Activated CD8-positive, alpha-beta T cell treated with anti-CD3 and anti-CD28 coated beads for 36 hours (primary cell): ENCODE data around the gene DDX19B. TPM values are rescaled to one million over a fixed set of nuclear protein-coding genes. Genes with fewer than 3 reads are reported as not detected.
"Not testable (repeated sequence)": the region's sequence is repeated elsewhere in the genome, so short reads cannot be mapped to it uniquely, and the experiment has no call there.

Experiments used
- ATAC-seq: fragments of 200-7000 bp; cut with Tn5 transposase; one replicate; pipeline ENCODE4 v1.10.0; 2021; ENCODE audit warnings: mild to moderate bottlenecking, moderate library complexity
- CTCF ChIA-PET: fragments of 350-600 bp; sonication (Branson Sonifier 250); formaldehyde crosslinking; loops from one replicate; lab custom pipeline; 2021; ENCODE audit warnings: antibody characterized with exemption; lab: Charles Lee
- POLR2A ChIA-PET: fragments of 350-600 bp; sonication (Branson Sonifier 250); formaldehyde crosslinking; loops from one replicate; lab custom pipeline; 2021; ENCODE audit warnings: antibody characterized with exemption; lab: Charles Lee
- DNase-seq: peaks from one replicate; pipeline ENCODE4 v3.0.0-alpha.2; 2020
- H3K27ac Mint-ChIP-seq: one replicate; pipeline ENCODE4 v1.8.0; 2021; ENCODE audit warnings: mild to moderate bottlenecking, mixed read lengths
- H3K27me3 Mint-ChIP-seq: one replicate; pipeline ENCODE4 v1.8.0; 2021; ENCODE audit warnings: mixed read lengths
- H3K36me3 Mint-ChIP-seq: one replicate; pipeline ENCODE4 v1.8.0; 2021; ENCODE audit warnings: low read depth, mixed read lengths
- H3K4me1 Mint-ChIP-seq: one replicate; pipeline ENCODE4 v1.8.0; 2021; ENCODE audit warnings: low read depth, mixed read lengths
- H3K4me3 Mint-ChIP-seq: one replicate; pipeline ENCODE4 v1.8.0; 2021; ENCODE audit warnings: mild to moderate bottlenecking, moderate library complexity, mixed read lengths
- H3K9me3 Mint-ChIP-seq: one replicate; pipeline ENCODE4 v1.8.0; 2021; ENCODE audit warnings: mixed read lengths
- CTCF ChIP-seq: fragments of 200-600 bp; IDR thresholded peaks from one replicate; pipeline ENCODE4 v1.8.0; 2022; ENCODE audit warnings: antibody characterized with exemption, mild to moderate bottlenecking
- intact Hi-C: fragments of 100-400 bp; cut with micrococcal nuclease; formaldehyde crosslinking; loops from one replicate; pipeline ENCODE4 v1.10.0; 2022
- total RNA-seq, 2 experiments: library from RNA; stranded (reverse); gene quantifications; one replicate each; pipeline ENCODE4 v1.2.3, GENCODE V29; 2021

Gene DDX19B
- total RNA-seq, 2 experiments from 2014 or later = 34.8 to 42.2 TPM

GRCh38 chr16:70255574-70255973, 43.4 kb upstream of the DDX19B start:
- no peak for TF ChIP-seq CTCF
- no peaks in the 10 kb centered on the region for H3K9me3 Mint-ChIP-seq
- ChIA-PET CTCF (interaction anchor here (0.7 to 7.0 kb wide), 4 partner anchors 12 to 494 kb away, joined by 3 to 52 read pairs (median 6); partner anchors contain the start of gene DDX19A), POLR2A (interaction anchor here (0.8 to 2.2 kb wide), 2 partner anchors 33 to 291 kb away, joined by 3 to 8 read pairs; partner anchors contain the start of gene AARS1)
- intact Hi-C loops = no loop called here
- no peak for ATAC-seq
- DNase-seq = no peak
- H3K27me3 Mint-ChIP-seq = no peaks in the 10 kb centered on the region
- H3K4me3 Mint-ChIP-seq = no peak overlapping the region
- H3K36me3 Mint-ChIP-seq = peaks cover 57% of the 10 kb centered on the region
- H3K4me1 Mint-ChIP-seq = no peaks in the 10 kb centered on the region
- H3K27ac Mint-ChIP-seq = no peak overlapping the region

GRCh38 chr16:70257391-70257790, 41.6 kb upstream of the DDX19B start:
- ATAC-seq = no peak
- no peak for TF ChIP-seq CTCF
- ChIA-PET POLR2A (interaction anchor here (0.8 to 1.4 kb wide), 2 partner anchors 27 to 275 kb away, joined by 3 read pairs; no protein-coding TSS in a partner anchor), CTCF (interaction anchor here (0.6 to 7.0 kb wide), 2 partner anchors 10 to 122 kb away, joined by 3 to 52 read pairs; no protein-coding TSS in a partner anchor)
- H3K36me3 Mint-ChIP-seq = peaks cover 58% of the 10 kb centered on the region
- no peaks in the 10 kb centered on the region for H3K4me1 Mint-ChIP-seq
- no peak overlapping the region for H3K4me3 Mint-ChIP-seq
- intact Hi-C loops = no loop called here
- H3K27me3 Mint-ChIP-seq = no peaks in the 10 kb centered on the region
- H3K27ac Mint-ChIP-seq = no peak overlapping the region
- no peak for DNase-seq
- no peaks in the 10 kb centered on the region for H3K9me3 Mint-ChIP-seq

- CTCF ChIA-PET = no interaction called here
- intact Hi-C loops = no loop called here
- DNase-seq = no peak
- Mint-ChIP-seq H3K27me3 (no peaks in the 10 kb centered on the region), H3K4me3 (no peak overlapping the region), H3K36me3 (peaks cover 55% of the 10 kb centered on the region), H3K4me1 (no peaks in the 10 kb centered on the region), H3K27ac (no peak overlapping the region), H3K9me3 (no peaks in the 10 kb centered on the region)
- POLR2A ChIA-PET = interaction anchor here (0.6 to 1.4 kb wide), 4 partner anchors 9 to 735 kb away, joined by 3 read pairs; no protein-coding TSS in a partner anchor
- no peak for TF ChIP-seq CTCF
- ATAC-seq = no peak
Observed at GRCh38 chr16:70258065-70258464, 40.9 kb upstream of the DDX19B start.

GRCh38 chr16:70258946-70259345, 40.0 kb upstream of the DDX19B start:
- no peak overlapping the region for H3K4me3 Mint-ChIP-seq
- no peak for TF ChIP-seq CTCF
- ATAC-seq = no peak
- H3K9me3 Mint-ChIP-seq = no peaks in the 10 kb centered on the region
- DNase-seq = no peak
- intact Hi-C loops = no loop called here
- H3K27me3 Mint-ChIP-seq = no peaks in the 10 kb centered on the region
- H3K4me1 Mint-ChIP-seq = no peaks in the 10 kb centered on the region
- CTCF ChIA-PET = interaction anchor here (1.3 kb wide), 1 partner anchor 8 kb away, joined by 6 read pairs; no protein-coding TSS in a partner anchor
- peaks cover 52% of the 10 kb centered on the region for H3K36me3 Mint-ChIP-seq
- H3K27ac Mint-ChIP-seq = no peak overlapping the region
- POLR2A ChIA-PET = no interaction called here

GRCh38 chr16:70259903-70260302, 39.1 kb upstream of the DDX19B start:
- ChIA-PET CTCF (interaction anchor here (1.0 to 1.3 kb wide), 3 partner anchors 7 to 8 kb away, joined by 3 to 6 read pairs (median 4); partner anchors contain the start of gene EXOSC6), POLR2A (interaction anchor here (4.7 kb wide), 1 partner anchor 9 kb away, joined by 28 read pairs; the partner anchor contains the start of gene EXOSC6)
- intact Hi-C loops, H3K4me1 Mint-ChIP-seq, DNase-seq, H3K4me3 Mint-ChIP-seq, ATAC-seq, H3K27ac Mint-ChIP-seq, H3K27me3 Mint-ChIP-seq, H3K9me3 Mint-ChIP-seq: not testable (repeated sequence)
- H3K36me3 Mint-ChIP-seq = peaks cover 55% of the 10 kb centered on the region
